ENCODE measurements around the gene GTF2IRD1. TPM values are rescaled to one million over a fixed set of nuclear protein-coding genes. Genes with fewer than 3 reads are reported as not detected.

Gene GTF2IRD1
- total and polyA plus RNA-seq, 2 of the 13 experiments (the other 11 are each of a cell fraction or from before 2014, with no cell fraction given), result 16.5 to 26.7 TPM

DNA sequence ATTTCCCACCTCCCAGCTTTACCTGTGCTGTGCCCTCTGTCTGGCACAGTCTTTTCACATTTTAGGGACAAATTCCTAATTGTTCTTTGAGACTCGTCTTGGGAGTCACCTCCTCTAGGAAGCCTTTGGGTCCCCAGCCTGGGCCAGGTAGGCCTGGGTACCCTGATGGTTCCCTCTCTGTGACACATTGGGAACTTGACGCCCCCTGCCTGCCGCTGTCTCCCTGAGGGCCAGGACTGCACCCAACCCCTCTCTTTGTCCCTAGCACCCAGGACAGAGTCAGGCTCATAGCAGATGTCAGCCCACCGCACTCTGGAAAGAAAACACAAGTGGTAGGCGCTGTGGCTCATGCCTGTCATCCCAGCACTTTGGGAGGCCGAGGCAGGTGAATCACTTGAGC, 71.4 kb downstream of the GTF2IRD1 start (continued):
- TF ChIP-seq, protein P1, sequence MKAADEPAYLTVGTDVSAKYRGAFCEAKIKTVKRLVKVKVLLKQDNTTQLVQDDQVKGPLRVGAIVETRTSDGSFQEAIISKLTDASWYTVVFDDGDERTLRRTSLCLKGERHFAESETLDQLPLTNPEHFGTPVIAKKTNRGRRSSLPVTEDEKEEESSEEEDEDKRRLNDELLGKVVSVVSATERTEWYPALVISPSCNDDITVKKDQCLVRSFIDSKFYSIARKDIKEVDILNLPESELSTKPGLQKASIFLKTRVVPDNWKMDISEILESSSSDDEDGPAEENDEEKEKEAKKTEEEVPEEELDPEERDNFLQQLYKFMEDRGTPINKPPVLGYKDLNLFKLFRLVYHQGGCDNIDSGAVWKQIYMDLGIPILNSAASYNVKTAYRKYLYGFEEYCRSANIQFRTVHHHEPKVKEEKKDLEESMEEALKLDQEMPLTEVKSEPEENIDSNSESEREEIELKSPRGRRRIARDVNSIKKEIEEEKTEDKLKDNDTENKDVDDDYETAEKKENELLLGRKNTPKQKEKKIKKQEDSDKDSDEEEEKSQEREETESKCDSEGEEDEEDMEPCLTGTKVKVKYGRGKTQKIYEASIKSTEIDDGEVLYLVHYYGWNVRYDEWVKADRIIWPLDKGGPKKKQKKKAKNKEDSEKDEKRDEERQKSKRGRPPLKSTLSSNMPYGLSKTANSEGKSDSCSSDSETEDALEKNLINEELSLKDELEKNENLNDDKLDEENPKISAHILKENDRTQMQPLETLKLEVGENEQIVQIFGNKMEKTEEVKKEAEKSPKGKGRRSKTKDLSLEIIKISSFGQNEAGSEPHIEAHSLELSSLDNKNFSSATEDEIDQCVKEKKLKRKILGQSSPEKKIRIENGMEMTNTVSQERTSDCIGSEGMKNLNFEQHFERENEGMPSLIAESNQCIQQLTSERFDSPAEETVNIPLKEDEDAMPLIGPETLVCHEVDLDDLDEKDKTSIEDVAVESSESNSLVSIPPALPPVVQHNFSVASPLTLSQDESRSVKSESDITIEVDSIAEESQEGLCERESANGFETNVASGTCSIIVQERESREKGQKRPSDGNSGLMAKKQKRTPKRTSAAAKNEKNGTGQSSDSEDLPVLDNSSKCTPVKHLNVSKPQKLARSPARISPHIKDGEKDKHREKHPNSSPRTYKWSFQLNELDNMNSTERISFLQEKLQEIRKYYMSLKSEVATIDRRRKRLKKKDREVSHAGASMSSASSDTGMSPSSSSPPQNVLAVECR (CRISPR knock-in tag; IDR thresholded peaks at IDR 0.05; ENCODE audit: borderline replicate concordance), result no peak
- no peak for TF ChIP-seq YEATS4 (CRISPR knock-in tag; IDR thresholded peaks at IDR 0.05; ENCODE audit: borderline replicate concordance)

GRCh38 chr7:74525881-74526280, 72.2 kb downstream of the GTF2IRD1 start:
- ATAC-seq, result no peak
- in situ Hi-C loops (cut with HindIII; ENCODE audit: extremely low pct_ligation_motif_present, low pct_unique_long_range_greater_than_20kb) (no loop called here), intact Hi-C loops (cut with micrococcal nuclease; ENCODE audit: unreplicated experiment) (no loop called here)
- Histone ChIP-seq H3K79me2 (ENCODE audit: insufficient read depth, low read length) (no peaks in the 10 kb centered on the region), H2AFZ (ENCODE audit: low read length) (no peak overlapping the region), H4K20me1 (ENCODE audit: insufficient read depth, low read length) (no peaks in the 10 kb centered on the region), H3K4me1 (ENCODE audit: insufficient read depth, low read length) (no peaks in the 10 kb centered on the region), H3K27me3 (ENCODE audit: control insufficient read depth in 1 of 2, insufficient read depth in 2 of 2, low read length in 2 of 2) (no peaks in the 10 kb centered on the region), H3K9ac (ENCODE audit: insufficient read depth, low read depth, low read length) (no peak overlapping the region), H3K36me3 (replicated peaks in 1 of 2; ENCODE audit: control insufficient read depth in 1 of 2, insufficient read depth in 2 of 2, low read length in 2 of 2) (peaks cover 1 to 29% of the 10 kb centered on the region in 2 experiments; a peak in 4 of 5 replicates), H3K9me3 (ENCODE audit: low read length) (no peaks in the 10 kb centered on the region), H3K4me2 (ENCODE audit: low read depth, low read length) (no peak overlapping the region), H3K27ac (ENCODE audit: extremely low read length, insufficient read depth, low read length) (no peak overlapping the region), H3K4me3 (replicated peaks in 1 of 3; ENCODE audit: insufficient read depth in 1 of 3, low read depth in 2 of 3, low read length in 3 of 3) (no peak overlapping the region)
- no TSS peak for BruUV-seq (replicated peaks)
- 91% methylated on average over 3 of the region's 7 CpGs for WGBS (ENCODE audit: low lambda C conversion rate)
- no peak for FAIRE-seq
- ChIA-PET CTCF (ENCODE audit: low intra/inter-chr PET ratio, low total read pairs) (no interaction called here), POLR2A (no interaction called here)
- DNase-seq (ENCODE audit: low spot score), result no peak
- TF ChIP-seq ZXDC (CRISPR knock-in tag; IDR thresholded peaks at IDR 0.05) (no peak), ZNF441 (CRISPR knock-in tag; IDR thresholded peaks at IDR 0.05; ENCODE audit: borderline replicate concordance) (no peak), ZNF280B (CRISPR knock-in tag; IDR thresholded peaks at IDR 0.05; ENCODE audit: borderline replicate concordance) (no peak), ZMYM4 (CRISPR knock-in tag; IDR thresholded peaks at IDR 0.05) (no peak), ZNF614 (CRISPR knock-in tag; IDR thresholded peaks at IDR 0.05; ENCODE audit: borderline replicate concordance) (no peak), ZNF589 (CRISPR knock-in tag; conservative IDR thresholded peaks at IDR 0.05) (no peak), SP2 (CRISPR knock-in tag; IDR thresholded peaks at IDR 0.05) (no peak), KDM2A (CRISPR knock-in tag; IDR thresholded peaks at IDR 0.05; ENCODE audit: borderline replicate concordance, low read depth) (no peak), TARDBP (CRISPR knock-in tag; IDR thresholded peaks at IDR 0.05) (no peak), JUNB (CRISPR knock-in tag; IDR thresholded peaks at IDR 0.05; ENCODE audit: borderline replicate concordance) (no peak), NR1H2 (CRISPR knock-in tag; IDR thresholded peaks at IDR 0.05; ENCODE audit: borderline replicate concordance, low read depth) (no peak), PAF1 (CRISPR knock-in tag; IDR thresholded peaks at IDR 0.05) (no peak)
